ENCODE data around the gene ADGRG6.

DNA sequence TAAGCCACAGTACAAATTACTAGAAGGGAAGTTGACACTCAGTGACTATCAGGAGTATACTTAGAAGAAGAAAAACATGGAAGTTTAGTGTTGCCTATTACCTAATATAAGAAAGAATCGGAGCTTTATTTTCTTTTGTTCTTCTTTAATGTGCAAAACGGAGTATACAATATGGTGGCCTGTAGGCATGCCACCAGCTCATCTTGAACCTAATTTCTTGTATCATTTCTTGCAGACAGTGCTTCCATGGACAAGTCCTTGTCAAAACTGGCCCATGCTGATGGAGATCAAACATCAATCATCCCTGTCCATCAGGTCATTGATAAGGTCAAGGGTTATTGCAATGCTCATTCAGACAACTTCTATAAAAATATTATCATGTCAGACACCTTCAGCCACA, 141.3 kb downstream of the ADGRG6 start:
- TF ChIP-seq POLR2A (IDR thresholded peaks at IDR 0.05; ENCODE audit: low read length) = no peak
- TF ChIP-seq GATA1 (IDR thresholded peaks at IDR 0.05; ENCODE audit: low read depth, low read length) = no peak
